OCI-LY1 (cell line): ENCODE measurements around the gene NKTR.

ENCODE experiments used
- H2AFZ ChIP-seq: fragments of 200-600 bp; sonication (generic), shearing (Covaris generic); 2 replicates; pipeline ENCODE4 v1.6.0; 2014; ENCODE audit warnings: antibody characterized with exemption, mild to moderate bottlenecking, low read length
- H3F3A ChIP-seq: fragments of 200-600 bp; sonication (generic), shearing (Covaris generic); 2 replicates; pipeline ENCODE4 v1.6.0; 2014; ENCODE audit warnings: mild to moderate bottlenecking, antibody characterized with exemption, low read length, moderate library complexity; ENCODE audit not compliant: insufficient read depth
- H3K27ac ChIP-seq: fragments of 200-600 bp; sonication (generic); 2 replicates; pipeline ENCODE4 v1.5.1; 2014; ENCODE audit warnings: low read length, mixed run types, mild to moderate bottlenecking, low read depth; ENCODE audit not compliant: poor library complexity, severe bottlenecking
- H3K27me3 ChIP-seq: fragments of 200-600 bp; sonication (generic); 2 replicates; pipeline ENCODE4 v1.6.0; 2014; ENCODE audit warnings: antibody characterized with exemption, mild to moderate bottlenecking, low read length, moderate library complexity; ENCODE audit not compliant: insufficient read depth
- H3K36me3 ChIP-seq: fragments of 200-600 bp; sonication (generic); 2 replicates; pipeline ENCODE4 v1.6.1; 2014; ENCODE audit warnings: mild to moderate bottlenecking, antibody characterized with exemption, low read length, moderate library complexity, mixed read lengths; ENCODE audit not compliant: insufficient read depth
- H3K4me1 ChIP-seq: fragments of 200-600 bp; sonication (generic); 2 replicates; pipeline ENCODE4 v1.5.1; 2014; ENCODE audit warnings: mild to moderate bottlenecking, low read length, moderate library complexity; ENCODE audit not compliant: insufficient read depth, severe bottlenecking
- H3K4me2 ChIP-seq: fragments of 200-600 bp; sonication (generic), shearing (Covaris generic); 2 replicates; pipeline ENCODE4 v1.6.1; 2014; ENCODE audit warnings: low read length
- H3K4me3 ChIP-seq: fragments of 200-600 bp; sonication (generic); 2 replicates; pipeline ENCODE4 v1.5.1; 2014; ENCODE audit warnings: low read length, low read depth, mild to moderate bottlenecking, mixed read lengths; ENCODE audit not compliant: poor library complexity, severe bottlenecking
- H3K79me2 ChIP-seq: fragments of 200-600 bp; shearing (Covaris generic); 2 replicates; pipeline ENCODE4 v1.6.1; 2016; ENCODE audit warnings: mixed run types, low read length, mixed read lengths; ENCODE audit not compliant: insufficient read depth
- H3K9ac ChIP-seq: fragments of 200-600 bp; sonication (generic), shearing (Covaris generic); 2 replicates; pipeline ENCODE4 v1.6.1; 2014; ENCODE audit warnings: mild to moderate bottlenecking, low read length, mixed read lengths
- H3K9me2 ChIP-seq: fragments of 200-600 bp; sonication (generic), shearing (Covaris generic); 2 replicates; pipeline ENCODE4 v1.6.1; 2014; ENCODE audit warnings: low read depth, mild to moderate bottlenecking, low read length, mixed read lengths
- H3K9me3 ChIP-seq: fragments of 200-600 bp; shearing (Covaris generic); 2 replicates; pipeline ENCODE4 v1.6.1; 2014; ENCODE audit warnings: low read length, mixed read lengths
- H4K20me1 ChIP-seq: fragments of 200-600 bp; sonication (generic), shearing (Covaris generic); 2 replicates; pipeline ENCODE4 v1.6.0; 2016; ENCODE audit warnings: mild to moderate bottlenecking, low read length; ENCODE audit not compliant: insufficient read depth
- EZH2 ChIP-seq: fragments of 200-600 bp; sonication (generic), shearing (Covaris generic); IDR thresholded peaks from 2 replicates; pipeline ENCODE4 v1.8.0; 2017; ENCODE audit warnings: borderline replicate concordance, mixed run types, mild to moderate bottlenecking, antibody characterized with exemption, low read length, moderate library complexity, mixed read lengths
- TF ChIP-seq, protein P1 (sequence below): fragments of 200-600 bp; sonication (generic), shearing (Covaris generic); IDR thresholded peaks from 2 replicates; pipeline ENCODE4 v1.5.1; 2017; ENCODE audit warnings: mild to moderate bottlenecking, antibody characterized with exemption, low read length, moderate library complexity, mixed read lengths

Gene NKTR

DNA sequence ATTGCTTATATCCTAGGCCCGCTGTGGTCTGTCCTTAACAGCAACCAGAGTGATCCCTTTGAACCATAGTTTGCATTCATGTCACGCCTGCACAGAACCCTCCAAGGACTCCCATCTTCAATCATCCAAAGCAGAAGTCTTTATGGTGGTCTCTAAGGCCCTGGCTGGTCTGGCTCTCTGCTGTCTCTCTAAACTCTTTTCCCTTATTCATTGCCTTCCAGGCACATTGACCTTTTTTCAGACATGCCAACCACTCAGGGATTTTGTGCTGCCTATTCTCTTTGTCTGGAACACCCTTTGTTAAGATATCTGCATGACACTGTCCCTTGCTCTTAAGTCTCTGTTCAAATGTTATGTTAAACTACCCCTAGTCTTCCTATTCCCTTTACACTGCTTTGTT lies 31.1 kb downstream of the NKTR start:
- H3K9me2 ChIP-seq = no peaks in the 10 kb centered on the region
- H3K4me1 ChIP-seq = no peaks in the 10 kb centered on the region
- peaks cover 75% of the 10 kb centered on the region for H3K36me3 ChIP-seq
- no peak overlapping the region for H3K4me2 ChIP-seq
- H2AFZ ChIP-seq = no peak overlapping the region
- H3K9me3 ChIP-seq = no peaks in the 10 kb centered on the region
- no peak overlapping the region for H3K4me3 ChIP-seq
- H3K27me3 ChIP-seq = no peaks in the 10 kb centered on the region
- H4K20me1 ChIP-seq = no peaks in the 10 kb centered on the region
- no peaks in the 10 kb centered on the region for H3K79me2 ChIP-seq
- no peaks in the 10 kb centered on the region; the same call in 1 of the 2 replicates for H3F3A ChIP-seq
- no peak overlapping the region for H3K27ac ChIP-seq
- H3K9ac ChIP-seq = no peak overlapping the region
- no peak for TF ChIP-seq EZH2
- TF ChIP-seq, protein P1, sequence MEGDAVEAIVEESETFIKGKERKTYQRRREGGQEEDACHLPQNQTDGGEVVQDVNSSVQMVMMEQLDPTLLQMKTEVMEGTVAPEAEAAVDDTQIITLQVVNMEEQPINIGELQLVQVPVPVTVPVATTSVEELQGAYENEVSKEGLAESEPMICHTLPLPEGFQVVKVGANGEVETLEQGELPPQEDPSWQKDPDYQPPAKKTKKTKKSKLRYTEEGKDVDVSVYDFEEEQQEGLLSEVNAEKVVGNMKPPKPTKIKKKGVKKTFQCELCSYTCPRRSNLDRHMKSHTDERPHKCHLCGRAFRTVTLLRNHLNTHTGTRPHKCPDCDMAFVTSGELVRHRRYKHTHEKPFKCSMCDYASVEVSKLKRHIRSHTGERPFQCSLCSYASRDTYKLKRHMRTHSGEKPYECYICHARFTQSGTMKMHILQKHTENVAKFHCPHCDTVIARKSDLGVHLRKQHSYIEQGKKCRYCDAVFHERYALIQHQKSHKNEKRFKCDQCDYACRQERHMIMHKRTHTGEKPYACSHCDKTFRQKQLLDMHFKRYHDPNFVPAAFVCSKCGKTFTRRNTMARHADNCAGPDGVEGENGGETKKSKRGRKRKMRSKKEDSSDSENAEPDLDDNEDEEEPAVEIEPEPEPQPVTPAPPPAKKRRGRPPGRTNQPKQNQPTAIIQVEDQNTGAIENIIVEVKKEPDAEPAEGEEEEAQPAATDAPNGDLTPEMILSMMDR = no peak

DNA sequence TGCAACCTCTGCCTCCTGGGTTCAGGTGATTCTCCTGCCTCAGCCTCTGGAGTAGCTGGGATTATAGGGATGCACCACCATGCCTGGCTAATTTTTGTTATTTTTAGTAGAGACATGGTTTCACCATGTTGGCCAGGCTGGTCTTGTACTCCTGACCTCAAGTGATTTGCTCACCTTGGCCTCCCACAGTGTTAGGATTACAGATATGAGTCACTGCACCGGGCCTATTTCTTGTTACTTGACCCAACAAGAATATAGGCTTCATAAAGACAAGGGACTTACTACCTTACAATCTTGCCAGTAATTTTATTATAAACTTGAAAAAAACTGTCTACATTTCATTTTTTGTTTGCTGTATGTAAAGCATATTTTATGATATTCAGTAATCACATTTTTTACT lies 31.7 kb downstream of the NKTR start:
- Histone ChIP-seq H3K4me2 (no peak overlapping the region), H3F3A (no peaks in the 10 kb centered on the region; the same call in 1 of the 2 replicates), H3K9me2 (no peaks in the 10 kb centered on the region), H3K79me2 (no peaks in the 10 kb centered on the region), H3K4me3 (no peak overlapping the region), H3K9me3 (no peaks in the 10 kb centered on the region), H3K4me1 (no peaks in the 10 kb centered on the region), H3K27ac (no peak overlapping the region), H3K9ac (no peak overlapping the region), H2AFZ (no peak overlapping the region), H4K20me1 (no peaks in the 10 kb centered on the region), H3K36me3 (peaks cover 79% of the 10 kb centered on the region), H3K27me3 (no peaks in the 10 kb centered on the region)
- no peak for TF ChIP-seq EZH2
- TF ChIP-seq, protein P1 = no peak

DNA sequence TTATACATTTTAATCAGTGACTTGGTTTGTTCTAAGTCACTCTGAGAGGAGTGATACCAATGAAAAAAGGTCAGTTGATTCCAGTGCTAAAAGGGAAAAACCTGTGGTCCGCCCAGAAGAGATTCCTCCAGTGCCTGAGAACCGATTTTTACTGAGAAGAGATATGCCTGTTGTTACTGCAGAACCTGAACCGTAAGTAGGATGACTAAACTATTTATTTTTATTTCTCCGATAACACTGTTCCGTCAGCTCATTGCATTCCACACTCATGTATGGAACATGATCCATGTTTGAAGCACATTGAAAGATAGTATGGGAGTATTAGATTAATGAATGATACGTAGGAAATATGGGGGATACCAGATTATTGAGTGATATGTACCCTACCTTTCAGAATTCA lies 33.1 kb downstream of the NKTR start:
- no peak for TF ChIP-seq EZH2
- TF ChIP-seq, protein P1 = no peak

More for the DNA sequence above, 33.1 kb downstream of the NKTR start:
- Histone ChIP-seq H3K4me3 (no peak overlapping the region), H3K9ac (no peak overlapping the region), H4K20me1 (no peaks in the 10 kb centered on the region), H3K79me2 (no peaks in the 10 kb centered on the region), H3K4me1 (no peaks in the 10 kb centered on the region), H3K27me3 (no peaks in the 10 kb centered on the region), H3K9me2 (no peaks in the 10 kb centered on the region), H3K9me3 (no peaks in the 10 kb centered on the region), H3K36me3 (peaks cover 93% of the 10 kb centered on the region), H3K27ac (no peak overlapping the region), H3F3A (no peaks in the 10 kb centered on the region; the same call in 1 of the 2 replicates), H3K4me2 (no peak overlapping the region), H2AFZ (no peak overlapping the region)
